Esophagus (tissue), 2 donors: ENCODE results near the gene MYADML2. TPM values are rescaled to one million over a fixed set of nuclear protein-coding genes. Genes with fewer than 3 reads are reported as not detected.
A peak's percentile ranks its signal among the peaks of the same experiment; 100 is the strongest.

ENCODE experiments used
- H3K27ac ChIP-seq, 2 donors: one replicate each; pipeline ENCODE4 v1.5.1; 2013; ENCODE audit warnings: low read depth in 2 of 2, mild to moderate bottlenecking in 2 of 2, inconsistent platforms in 1 of 2, low read length in 1 of 2, moderate library complexity in 1 of 2
- H3K27me3 ChIP-seq, 2 donors: one replicate each; pipeline ENCODE4 v1.6.1; 2013; ENCODE audit warnings: low read length in 2 of 2, control low read depth in 1 of 2, mild to moderate bottlenecking in 1 of 2; ENCODE audit not compliant: insufficient read depth in 2 of 2, control insufficient read depth in 1 of 2
- H3K36me3 ChIP-seq, 2 donors: one replicate each; pipeline ENCODE4 v1.6.1; 2013; ENCODE audit warnings: low read length in 1 of 2; ENCODE audit not compliant: control insufficient read depth in 2 of 2, insufficient read depth in 2 of 2
- H3K4me1 ChIP-seq, 2 donors: one replicate each; pipeline ENCODE4 v1.6.1; 2013; ENCODE audit warnings: low read length in 1 of 2; ENCODE audit not compliant: control insufficient read depth in 2 of 2, insufficient read depth in 2 of 2
- H3K4me3 ChIP-seq, 2 donors: one replicate each; pipeline ENCODE4 v1.5.1; 2013; ENCODE audit warnings: low read length in 2 of 2, mild to moderate bottlenecking in 2 of 2, low read depth in 1 of 2, moderate library complexity in 1 of 2
- H3K9me3 ChIP-seq, 2 donors: one replicate each; pipeline ENCODE4 v1.6.1; 2013; ENCODE audit warnings: mild to moderate bottlenecking in 2 of 2, low read depth in 1 of 2, low read length in 1 of 2, moderate library complexity in 1 of 2; ENCODE audit not compliant: control insufficient read depth in 2 of 2, insufficient read depth in 1 of 2
- WGBS, 2 donors: extraction: QIAGEN DNeasy Blood & Tissue Kit; methylation state at CpG; one replicate each; pipeline ENCODE4 v1.1.7; 2013; 5-methylcytosine and 5-hydroxymethylcytosine counted together
- polyA plus RNA-seq, 2 donors: library from polyadenylated mRNA; stranded (reverse); fragments of 200-250 nt; gene quantifications; one replicate each; pipeline ENCODE4 v1.2.3, GENCODE V29; 2013
- donor health status: healthy with polysubstance abuse.
- donor health status: Bipolar disorder and iron deficiency.

Gene MYADML2
- polyA plus RNA-seq, 2 donors: not detected

- Histone ChIP-seq H3K27ac (no peak overlapping the region), H3K4me3 (no peak overlapping the region), H3K36me3 (peaks cover 1 to 6% of the 10 kb centered on the region in 2 donors), H3K4me1 (peaks cover 3 to 18% of the 10 kb centered on the region in 2 donors), H3K9me3 (no peaks in the 10 kb centered on the region), H3K27me3 (no peaks in the 10 kb centered on the region)
- 82 to 83% methylated on average over 4 of the region's 4 CpGs for WGBS, 2 donors
These were observed 33.1 kb upstream of the MYADML2 start for GRCh38 chr17:81980122-81980521.

- H3K36me3 ChIP-seq: no peaks in the 10 kb centered on the region
- no peaks in the 10 kb centered on the region for H3K27me3 ChIP-seq
- H3K9me3 ChIP-seq: no peaks in the 10 kb centered on the region
- no peak overlapping the region for H3K27ac ChIP-seq
- H3K4me1 ChIP-seq: peaks cover 3 to 18% of the 10 kb centered on the region in 2 donors
- WGBS, 2 donors: 83 to 88% methylated on average over 27 of the region's 27 CpGs
- H3K4me3 ChIP-seq: no peak overlapping the region
These were observed 31.7 kb upstream of the MYADML2 start for GRCh38 chr17:81978524-81979298.

GRCh38 chr17:81977211-81977808, 30.3 kb upstream of the MYADML2 start, which contains the start of gene ASPSCR1:
Gene ASPSCR1, plus strand, starts transcription at chr17:81977629. Its CDS starts 18 bp downstream, at chr17:81977647.
- Histone ChIP-seq H3K27ac (peak within 1 kb of the TSS; percentile 86 to 88), H3K9me3 (no peaks in the 10 kb centered on the region), H3K4me1 (peaks cover 3 to 14% of the 10 kb centered on the region in 2 donors), H3K4me3 (peak within 1 kb of the TSS; percentile 59 to 82), H3K36me3 (no peaks in the 10 kb centered on the region), H3K27me3 (no peaks in the 10 kb centered on the region)
- WGBS, 2 donors: 1% methylated on average over 21 to 76 of the region's 76 CpGs

- Histone ChIP-seq H3K27me3 (no peaks in the 10 kb centered on the region), H3K36me3 (no peaks in the 10 kb centered on the region), H3K4me1 (peaks cover 3 to 14% of the 10 kb centered on the region in 2 donors), H3K9me3 (no peaks in the 10 kb centered on the region), H3K4me3 (peak overlapping the region; percentile 59 to 82), H3K27ac (peak overlapping the region; percentile 85 to 86)
- WGBS, 2 donors: 24 to 29% methylated on average over 28 to 30 of the region's 30 CpGs
These were observed 29.5 kb upstream of the MYADML2 start for GRCh38 chr17:81976332-81977210.

- H3K4me3 ChIP-seq: no peak overlapping the region
- no peaks in the 10 kb centered on the region for H3K27me3 ChIP-seq
- H3K9me3 ChIP-seq: no peaks in the 10 kb centered on the region
- no peaks in the 10 kb centered on the region for H3K36me3 ChIP-seq
- no peak overlapping the region for H3K27ac ChIP-seq
- peaks cover under 1 to 12% of the 10 kb centered on the region in 2 donors for H3K4me1 ChIP-seq
These were observed 26.4 kb upstream of the MYADML2 start for GRCh38 chr17:81973432-81973831.

GRCh38 chr17:81968850-81969812, 22.1 kb upstream of the MYADML2 start:
- 82 to 86% methylated on average over 12 of the region's 12 CpGs for WGBS, 2 donors
- peaks cover 0 to 10% of the 10 kb centered on the region in 2 donors for H3K4me1 ChIP-seq
- peak overlapping the region in 1 of 2 donors; percentile 17 for H3K27ac ChIP-seq
- H3K9me3 ChIP-seq: no peaks in the 10 kb centered on the region
- no peaks in the 10 kb centered on the region for H3K27me3 ChIP-seq
- no peaks in the 10 kb centered on the region for H3K36me3 ChIP-seq
- no peak overlapping the region for H3K4me3 ChIP-seq

GRCh38 chr17:81968396-81968745, 21.3 kb upstream of the MYADML2 start:
- peaks cover 0 to 10% of the 10 kb centered on the region in 2 donors for H3K4me1 ChIP-seq
- H3K9me3 ChIP-seq: no peaks in the 10 kb centered on the region
- no peaks in the 10 kb centered on the region for H3K36me3 ChIP-seq
- WGBS, 2 donors: 51 to 54% methylated on average over 7 of the region's 7 CpGs
- peak overlapping the region in 1 of 2 donors; percentile 54 for H3K27ac ChIP-seq
- no peaks in the 10 kb centered on the region for H3K27me3 ChIP-seq
- no peak overlapping the region for H3K4me3 ChIP-seq

GRCh38 chr17:81967533-81968395, 20.7 kb upstream of the MYADML2 start:
- Histone ChIP-seq H3K4me1 (peaks cover 0 to 10% of the 10 kb centered on the region in 2 donors), H3K27me3 (no peaks in the 10 kb centered on the region), H3K4me3 (peak overlapping the region; percentile 5 to 20), H3K36me3 (no peaks in the 10 kb centered on the region), H3K27ac (peak overlapping the region; percentile 18 to 54), H3K9me3 (no peaks in the 10 kb centered on the region)
- 8 to 10% methylated on average over 36 of the region's 36 CpGs for WGBS, 2 donors
